Measurements from ENCODE around the gene HCAR1.
"Not testable (repeated sequence)": the region's sequence is repeated elsewhere in the genome, so short reads cannot be mapped to it uniquely, and the experiment has no call there.

The HCAR1 gene

DNA sequence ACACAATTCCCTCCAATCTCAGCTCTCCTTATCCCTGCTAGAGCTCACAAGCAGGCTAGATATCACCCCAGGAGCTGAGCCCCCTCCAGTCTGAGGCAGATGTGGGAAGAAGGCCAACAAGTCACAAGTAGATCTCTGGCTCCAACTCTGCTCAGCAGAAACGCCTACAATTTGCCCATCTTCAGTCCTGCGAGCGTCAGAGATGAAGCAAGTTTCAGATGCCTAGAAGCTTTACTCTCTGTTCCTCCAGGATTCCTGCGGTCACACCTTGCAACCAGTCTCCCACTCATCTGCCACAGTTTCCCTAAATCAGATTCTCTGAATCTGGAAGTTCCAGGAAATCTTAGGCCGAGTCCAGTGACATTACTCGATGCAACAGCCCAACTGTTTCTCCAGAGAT lies 15.4 kb downstream of the HCAR1 start:
- not testable (repeated sequence) for H3K4me3 ChIP-seq (ENCODE audit: low read depth, low read length); H3K27ac ChIP-seq (ENCODE audit: low read depth, low read length); H3K9me3 ChIP-seq (ENCODE audit: control insufficient read depth, insufficient read depth, low read length); H3K36me3 ChIP-seq (ENCODE audit: control insufficient read depth, insufficient read depth, low read length); H3K9ac ChIP-seq (ENCODE audit: low read depth, low read length); H3K27me3 ChIP-seq (ENCODE audit: control insufficient read depth, insufficient read depth, low read length); H3K4me1 ChIP-seq (ENCODE audit: control insufficient read depth, insufficient read depth, low read length)

DNA sequence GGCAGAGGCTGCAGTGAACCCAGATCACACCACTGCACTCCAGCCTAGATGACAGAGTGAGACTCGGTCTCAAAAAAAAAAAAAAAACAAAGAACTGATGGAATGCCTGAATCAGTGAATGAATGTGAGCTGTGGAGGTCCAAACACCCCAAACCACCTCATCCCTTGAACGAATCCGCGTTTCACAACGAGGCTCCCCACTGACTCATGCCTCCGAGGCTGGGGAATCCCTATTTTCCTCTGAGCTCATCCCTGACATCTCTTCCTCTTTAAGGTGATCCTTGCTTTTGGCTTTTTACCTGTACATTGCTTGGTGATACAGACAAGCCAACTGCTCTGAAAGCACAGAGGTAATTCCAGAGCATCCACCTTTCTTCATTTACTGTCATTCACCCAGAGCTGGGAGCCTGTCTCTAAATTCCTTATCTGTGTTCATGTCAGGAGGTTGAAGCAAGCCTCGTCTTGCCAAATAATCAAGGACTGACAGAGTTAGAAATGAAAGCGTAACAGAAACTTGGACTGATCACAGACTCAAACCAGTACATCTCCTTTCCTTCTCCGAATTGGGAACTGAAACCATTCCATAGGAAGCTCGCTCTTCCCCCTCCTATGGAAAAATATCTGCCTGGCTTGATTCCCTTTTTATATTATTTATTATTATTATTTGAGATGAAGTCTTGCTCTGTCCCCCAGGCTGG lies 17.0 kb downstream of the HCAR1 start:
- H3K9me3 ChIP-seq (ENCODE audit: control insufficient read depth, insufficient read depth, low read length); H3K36me3 ChIP-seq (ENCODE audit: control insufficient read depth, insufficient read depth, low read length); H3K9ac ChIP-seq (ENCODE audit: low read depth, low read length); H3K27me3 ChIP-seq (ENCODE audit: control insufficient read depth, insufficient read depth, low read length); H3K4me3 ChIP-seq (ENCODE audit: low read depth, low read length); H3K27ac ChIP-seq (ENCODE audit: low read depth, low read length); H3K4me1 ChIP-seq (ENCODE audit: control insufficient read depth, insufficient read depth, low read length): not testable (repeated sequence)

DNA sequence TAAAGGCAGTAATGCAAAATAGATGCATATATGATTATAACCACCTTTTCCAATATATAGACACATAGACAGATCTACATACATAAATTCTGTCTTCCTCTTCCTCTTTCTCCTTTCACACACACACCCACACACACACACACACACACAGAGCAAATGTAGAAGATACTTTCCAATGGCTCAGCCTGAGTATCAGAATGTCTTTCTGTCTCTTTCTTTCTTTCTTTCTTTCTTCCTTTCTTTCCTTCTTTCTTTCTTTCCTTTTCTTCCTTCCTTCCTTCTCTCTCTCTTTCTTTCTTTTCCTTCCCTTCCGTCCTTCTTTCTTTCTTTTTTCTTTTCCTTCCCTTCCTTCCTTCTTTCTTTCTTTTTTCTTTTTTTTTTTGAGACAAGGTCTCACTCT lies 19.4 kb downstream of the HCAR1 start:
- H3K9me3 ChIP-seq (ENCODE audit: control insufficient read depth, insufficient read depth, low read length); H3K27me3 ChIP-seq (ENCODE audit: control insufficient read depth, insufficient read depth, low read length); H3K4me3 ChIP-seq (ENCODE audit: low read depth, low read length); H3K4me1 ChIP-seq (ENCODE audit: control insufficient read depth, insufficient read depth, low read length); H3K9ac ChIP-seq (ENCODE audit: low read depth, low read length); H3K36me3 ChIP-seq (ENCODE audit: control insufficient read depth, insufficient read depth, low read length); H3K27ac ChIP-seq (ENCODE audit: low read depth, low read length): not testable (repeated sequence)

DNA sequence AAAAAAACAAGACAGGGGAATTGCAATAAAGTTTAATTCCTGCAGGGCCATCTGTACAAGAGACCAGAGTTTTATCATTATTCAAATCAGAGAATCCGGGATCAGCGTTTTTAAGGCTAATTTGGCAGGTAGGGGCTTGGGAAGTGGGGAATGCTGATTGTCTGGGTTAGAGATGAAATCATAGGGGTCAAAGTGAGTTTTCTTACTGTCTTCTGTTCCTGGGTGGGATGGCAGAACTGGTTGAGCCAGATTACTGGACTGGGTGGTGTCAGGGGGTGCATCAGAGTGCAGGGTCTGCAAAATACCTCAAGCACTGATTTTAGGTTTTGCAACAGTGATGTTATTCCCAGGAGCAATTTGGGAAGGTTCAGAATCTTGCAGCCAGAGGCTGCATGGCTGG lies 20.3 kb downstream of the HCAR1 start:
- not testable (repeated sequence) for H3K9ac ChIP-seq (ENCODE audit: low read depth, low read length); H3K36me3 ChIP-seq (ENCODE audit: control insufficient read depth, insufficient read depth, low read length); H3K27me3 ChIP-seq (ENCODE audit: control insufficient read depth, insufficient read depth, low read length); H3K4me1 ChIP-seq (ENCODE audit: control insufficient read depth, insufficient read depth, low read length); H3K4me3 ChIP-seq (ENCODE audit: low read depth, low read length); H3K27ac ChIP-seq (ENCODE audit: low read depth, low read length); H3K9me3 ChIP-seq (ENCODE audit: control insufficient read depth, insufficient read depth, low read length)

DNA sequence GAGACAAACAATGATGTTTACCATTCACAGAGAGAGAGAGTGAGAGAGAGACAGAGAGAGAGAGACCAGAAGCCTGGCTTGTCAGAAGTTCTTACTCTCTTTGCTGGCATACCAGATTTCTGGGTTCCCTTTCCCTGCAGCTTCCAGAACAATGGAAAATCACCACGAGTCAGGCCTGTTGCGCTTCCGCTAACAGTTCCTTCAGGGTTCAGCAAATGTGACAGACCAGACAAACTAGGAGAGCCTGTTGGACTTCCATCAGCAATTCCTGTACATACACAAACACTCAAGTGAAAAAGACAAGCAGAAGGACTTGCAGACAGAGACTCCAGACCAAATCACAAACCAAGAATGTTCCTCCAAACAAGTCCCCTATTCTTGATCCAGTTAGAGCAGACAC lies 21.4 kb downstream of the HCAR1 start:
- not testable (repeated sequence) for H3K27me3 ChIP-seq (ENCODE audit: control insufficient read depth, insufficient read depth, low read length); H3K4me1 ChIP-seq (ENCODE audit: control insufficient read depth, insufficient read depth, low read length); H3K27ac ChIP-seq (ENCODE audit: low read depth, low read length)

DNA sequence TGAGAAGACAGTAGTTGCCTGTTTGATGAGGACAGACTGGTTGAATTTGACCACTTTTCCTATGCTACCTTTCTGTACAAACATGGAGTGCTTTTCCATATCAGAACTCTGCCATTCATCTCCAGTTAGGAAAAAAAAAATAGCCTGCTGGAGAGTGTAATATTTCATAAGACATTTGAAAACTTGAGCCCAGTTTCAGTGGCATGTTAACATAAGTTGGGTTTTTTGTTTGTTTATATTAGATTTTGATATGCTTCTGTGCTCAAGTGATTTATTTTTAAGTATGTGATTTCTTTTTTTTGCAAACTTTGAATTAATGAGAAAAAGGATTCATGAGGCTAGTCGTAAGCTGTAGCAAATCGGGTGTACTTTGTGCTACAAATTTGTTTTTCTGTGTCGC lies 26.8 kb downstream of the HCAR1 start:
- not testable (repeated sequence) for H3K36me3 ChIP-seq (ENCODE audit: control insufficient read depth, insufficient read depth, low read length); H3K9ac ChIP-seq (ENCODE audit: low read depth, low read length); H3K4me3 ChIP-seq (ENCODE audit: low read depth, low read length); H3K4me1 ChIP-seq (ENCODE audit: control insufficient read depth, insufficient read depth, low read length); H3K9me3 ChIP-seq (ENCODE audit: control insufficient read depth, insufficient read depth, low read length); H3K27me3 ChIP-seq (ENCODE audit: control insufficient read depth, insufficient read depth, low read length); H3K27ac ChIP-seq (ENCODE audit: low read depth, low read length)

More for the DNA sequence above, 21.4 kb downstream of the HCAR1 start:
- not testable (repeated sequence) for H3K9me3 ChIP-seq (ENCODE audit: control insufficient read depth, insufficient read depth, low read length); H3K9ac ChIP-seq (ENCODE audit: low read depth, low read length); H3K36me3 ChIP-seq (ENCODE audit: control insufficient read depth, insufficient read depth, low read length); H3K4me3 ChIP-seq (ENCODE audit: low read depth, low read length)

DNA sequence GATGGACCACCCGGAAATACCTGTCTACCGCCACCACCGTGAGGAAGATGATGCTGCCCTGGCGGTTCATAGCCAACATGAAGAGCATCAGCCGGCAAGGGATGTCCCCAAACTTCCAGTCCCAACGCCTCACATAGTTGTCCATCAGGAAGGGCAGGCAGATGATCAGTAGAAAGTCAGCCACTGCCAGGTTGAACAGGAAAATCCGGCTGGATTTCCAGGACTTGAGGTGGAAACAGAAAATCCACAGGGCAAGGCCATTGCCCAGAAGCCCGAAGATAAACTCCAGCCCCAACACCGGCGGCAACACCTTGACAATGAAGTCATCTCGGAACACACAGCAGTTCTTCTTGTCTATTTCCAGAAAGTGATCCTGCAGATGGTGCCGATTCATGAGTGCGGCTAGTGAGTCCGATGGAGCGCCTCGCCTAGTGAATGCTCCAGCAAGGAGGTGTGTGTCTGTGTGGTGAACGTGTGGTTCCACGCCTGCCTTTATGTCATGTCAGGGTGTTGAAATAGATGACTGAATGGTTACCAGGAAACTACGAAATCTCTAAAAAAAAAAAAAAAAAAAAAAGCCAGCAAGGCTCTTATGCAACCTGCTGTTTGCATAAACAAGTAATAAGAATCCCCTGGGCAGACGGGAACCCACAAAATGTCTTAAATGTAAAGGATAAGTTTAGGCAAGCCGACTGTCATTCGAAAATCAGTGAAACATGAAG lies 27.6 kb downstream of the HCAR1 start, which contains the start of gene HCAR2:
Gene HCAR2, minus strand, starts transcription at position 468 of the 722 bp plus-strand sequence. Its CDS starts 74 bp downstream, at position 394.
- H3K27ac ChIP-seq (ENCODE audit: low read depth, low read length): not testable (repeated sequence)

DNA sequence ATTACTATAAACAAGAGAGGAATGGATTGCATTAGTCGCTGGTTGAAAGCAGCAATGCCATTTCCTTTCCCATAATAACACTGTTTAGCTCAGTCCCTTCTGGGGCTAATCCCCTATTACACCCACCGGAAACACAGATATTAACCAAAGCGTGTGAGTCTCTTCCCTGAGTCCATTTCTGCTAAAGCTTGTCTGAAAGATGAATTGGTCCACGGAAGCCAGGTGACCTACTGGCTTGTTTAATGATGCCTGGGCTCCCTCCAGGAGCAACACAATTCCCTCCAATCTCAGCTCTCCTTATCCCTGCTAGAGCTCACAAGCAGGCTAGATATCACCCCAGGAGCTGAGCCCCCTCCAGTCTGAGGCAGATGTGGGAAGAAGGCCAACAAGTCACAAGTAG lies 29.2 kb downstream of the HCAR1 start:
- H3K27me3 ChIP-seq (ENCODE audit: control insufficient read depth, insufficient read depth, low read length); H3K4me3 ChIP-seq (ENCODE audit: low read depth, low read length); H3K9ac ChIP-seq (ENCODE audit: low read depth, low read length); H3K36me3 ChIP-seq (ENCODE audit: control insufficient read depth, insufficient read depth, low read length); H3K27ac ChIP-seq (ENCODE audit: low read depth, low read length); H3K9me3 ChIP-seq (ENCODE audit: control insufficient read depth, insufficient read depth, low read length); H3K4me1 ChIP-seq (ENCODE audit: control insufficient read depth, insufficient read depth, low read length): not testable (repeated sequence)

More for the DNA sequence above, 27.6 kb downstream of the HCAR1 start, which contains the start of gene HCAR2:
- H3K4me1 ChIP-seq (ENCODE audit: control insufficient read depth, insufficient read depth, low read length); H3K4me3 ChIP-seq (ENCODE audit: low read depth, low read length); H3K9me3 ChIP-seq (ENCODE audit: control insufficient read depth, insufficient read depth, low read length); H3K36me3 ChIP-seq (ENCODE audit: control insufficient read depth, insufficient read depth, low read length); H3K27me3 ChIP-seq (ENCODE audit: control insufficient read depth, insufficient read depth, low read length); H3K9ac ChIP-seq (ENCODE audit: low read depth, low read length): not testable (repeated sequence)

DNA sequence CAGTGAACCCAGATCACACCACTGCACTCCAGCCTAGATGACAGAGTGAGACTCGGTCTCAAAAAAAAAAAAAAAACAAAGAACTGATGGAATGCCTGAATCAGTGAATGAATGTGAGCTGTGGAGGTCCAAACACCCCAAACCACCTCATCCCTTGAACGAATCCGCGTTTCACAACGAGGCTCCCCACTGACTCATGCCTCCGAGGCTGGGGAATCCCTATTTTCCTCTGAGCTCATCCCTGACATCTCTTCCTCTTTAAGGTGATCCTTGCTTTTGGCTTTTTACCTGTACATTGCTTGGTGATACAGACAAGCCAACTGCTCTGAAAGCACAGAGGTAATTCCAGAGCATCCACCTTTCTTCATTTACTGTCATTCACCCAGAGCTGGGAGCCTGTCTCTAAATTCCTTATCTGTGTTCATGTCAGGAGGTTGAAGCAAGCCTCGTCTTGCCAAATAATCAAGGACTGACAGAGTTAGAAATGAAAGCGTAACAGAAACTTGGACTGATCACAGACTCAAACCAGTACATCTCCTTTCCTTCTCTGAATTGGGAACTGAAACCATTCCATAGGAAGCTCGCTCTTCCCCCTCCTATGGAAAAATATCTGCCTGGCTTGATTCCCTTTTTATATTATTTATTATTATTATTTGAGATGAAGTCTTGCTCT lies 30.5 kb downstream of the HCAR1 start:
- not testable (repeated sequence) for H3K4me3 ChIP-seq (ENCODE audit: low read depth, low read length); H3K9ac ChIP-seq (ENCODE audit: low read depth, low read length); H3K27ac ChIP-seq (ENCODE audit: low read depth, low read length); H3K27me3 ChIP-seq (ENCODE audit: control insufficient read depth, insufficient read depth, low read length); H3K4me1 ChIP-seq (ENCODE audit: control insufficient read depth, insufficient read depth, low read length); H3K36me3 ChIP-seq (ENCODE audit: control insufficient read depth, insufficient read depth, low read length); H3K9me3 ChIP-seq (ENCODE audit: control insufficient read depth, insufficient read depth, low read length)

DNA sequence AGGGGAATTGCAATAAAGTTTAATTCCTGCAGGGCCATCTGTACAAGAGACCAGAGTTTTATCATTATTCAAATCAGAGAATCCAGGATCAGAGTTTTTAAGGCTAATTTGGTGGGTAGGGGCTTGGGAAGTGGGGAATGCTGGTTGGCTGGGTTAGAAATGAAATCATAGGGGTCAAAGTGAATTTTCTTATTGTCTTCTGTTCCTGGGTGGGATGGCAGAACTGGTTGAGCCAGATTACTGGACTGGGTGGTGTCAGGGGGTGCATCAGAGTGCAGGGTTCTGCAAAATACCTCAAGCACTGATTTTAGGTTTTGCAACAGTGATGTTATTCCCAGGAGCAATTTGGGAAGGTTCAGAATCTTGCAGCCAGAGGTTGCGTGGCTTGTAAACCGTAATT lies 33.7 kb downstream of the HCAR1 start:
- H3K4me3 ChIP-seq (ENCODE audit: low read depth, low read length); H3K4me1 ChIP-seq (ENCODE audit: control insufficient read depth, insufficient read depth, low read length); H3K9ac ChIP-seq (ENCODE audit: low read depth, low read length); H3K9me3 ChIP-seq (ENCODE audit: control insufficient read depth, insufficient read depth, low read length); H3K36me3 ChIP-seq (ENCODE audit: control insufficient read depth, insufficient read depth, low read length); H3K27ac ChIP-seq (ENCODE audit: low read depth, low read length); H3K27me3 ChIP-seq (ENCODE audit: control insufficient read depth, insufficient read depth, low read length): not testable (repeated sequence)

DNA sequence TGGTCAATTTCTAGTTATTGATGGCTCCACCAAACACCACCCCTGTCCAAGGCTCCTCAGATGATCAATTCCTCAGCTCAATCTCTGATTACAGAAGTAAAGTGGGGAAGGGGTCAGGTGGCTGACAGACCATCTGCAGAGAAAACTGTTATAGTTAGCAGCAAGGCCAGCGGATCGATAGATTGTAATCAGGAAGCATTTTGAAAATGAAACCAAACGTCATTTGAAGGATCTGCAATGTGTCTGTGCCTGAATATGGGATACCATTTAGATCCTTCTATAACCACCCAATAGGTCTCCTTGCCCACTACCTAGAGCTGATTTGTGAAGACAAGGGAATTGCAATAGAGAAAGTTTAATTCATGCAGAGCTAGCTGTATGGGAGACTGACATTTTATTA lies 39.1 kb downstream of the HCAR1 start:
- Histone ChIP-seq H3K4me1 (ENCODE audit: control insufficient read depth, insufficient read depth, low read length) (peaks cover 5% of the 10 kb centered on the region; the same call in 1 of the 2 replicates), H3K9ac (ENCODE audit: low read depth, low read length) (no peak overlapping the region), H3K36me3 (ENCODE audit: control insufficient read depth, insufficient read depth, low read length) (no peaks in the 10 kb centered on the region), H3K4me3 (ENCODE audit: low read depth, low read length) (no peak overlapping the region), H3K27me3 (ENCODE audit: control insufficient read depth, insufficient read depth, low read length) (no peaks in the 10 kb centered on the region), H3K9me3 (ENCODE audit: control insufficient read depth, insufficient read depth, low read length) (no peaks in the 10 kb centered on the region), H3K27ac (ENCODE audit: low read depth, low read length) (no peak overlapping the region)

Measured in HUES48 (cell line).